Hindlimb muscle (tissue), 1 donor: ENCODE results near the gene PLD4. TPM values are rescaled to one million over a fixed set of nuclear protein-coding genes. Genes with fewer than 3 reads are reported as not detected.
"Not testable (repeated sequence)": the region's sequence is repeated elsewhere in the genome, so short reads cannot be mapped to it uniquely, and the experiment has no call there.

Experiments used
- DNase-seq: peaks from one replicate; pipeline ENCODE4 v3.0.0-alpha.2; 2013
- polyA plus RNA-seq: library from polyadenylated mRNA; unstranded; fragments of 120-200 nt; gene quantifications from one replicate; pipeline ENCODE4 v1.2.1, GENCODE V29; 2013; ENCODE audit not compliant: insufficient read length

PLD4 gene
- polyA plus RNA-seq, 1 donor: 8.4 TPM

DNA sequence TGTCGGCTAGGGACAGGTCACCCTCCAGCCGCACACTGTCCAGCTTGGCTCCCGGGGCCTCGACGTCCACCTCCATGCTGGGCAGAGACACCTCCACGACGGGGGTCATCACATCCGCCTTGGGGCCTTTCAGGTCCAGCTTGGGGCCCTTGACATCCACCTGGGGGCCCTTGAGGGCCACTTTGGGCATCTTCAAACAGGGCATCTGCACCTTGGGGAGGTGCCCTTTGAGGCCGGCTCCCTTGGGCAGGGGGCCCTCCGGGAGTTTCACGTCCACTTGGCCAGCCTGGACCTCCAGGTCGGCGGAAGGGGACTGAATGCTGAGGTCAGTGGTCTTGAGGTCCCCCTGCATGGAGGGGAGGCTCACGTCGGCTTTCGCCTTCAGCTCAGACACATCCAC, 17.9 kb downstream of the PLD4 start:
- no peak for DNase-seq

DNA sequence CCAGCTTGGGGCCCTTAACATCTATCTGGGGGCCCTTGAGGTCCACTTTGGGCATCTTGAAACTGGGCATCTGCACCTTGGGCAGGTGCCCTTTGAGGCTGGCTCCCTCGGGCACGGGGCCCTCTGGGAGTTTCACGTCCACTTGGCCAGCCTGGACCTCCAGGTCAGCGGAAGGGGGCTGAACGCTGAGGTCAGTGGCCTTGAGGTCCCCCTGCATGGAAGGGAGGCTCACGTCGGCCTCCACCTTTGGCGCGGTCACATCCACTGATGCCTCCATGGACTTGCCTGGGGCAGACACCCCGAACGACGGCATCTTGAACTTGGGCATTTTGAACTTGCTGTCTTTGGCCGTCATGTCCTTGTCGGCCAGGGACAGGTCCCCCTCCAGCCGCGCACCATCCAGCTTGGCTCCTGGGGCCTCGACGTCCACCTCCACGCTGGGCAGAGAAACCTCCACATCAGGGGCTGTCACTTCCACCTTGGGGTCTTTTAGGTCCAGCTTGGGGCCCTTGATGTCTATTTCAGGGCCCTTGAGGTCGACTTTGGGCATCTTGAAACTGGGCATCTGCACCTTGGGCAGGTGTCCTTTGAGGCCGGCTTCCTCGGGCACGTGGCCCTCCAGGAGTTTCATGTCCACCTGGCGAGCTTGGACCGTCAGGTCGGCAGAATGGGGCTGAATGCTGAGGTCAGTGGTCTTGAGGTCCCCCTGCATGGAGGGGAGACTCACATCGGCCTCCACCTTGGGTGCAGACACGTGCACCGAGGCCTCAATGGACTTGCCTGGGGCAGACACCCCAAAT, 18.7 kb downstream of the PLD4 start:
- not testable (repeated sequence) for DNase-seq

- DNase-seq: not testable (repeated sequence)
These were observed 19.3 kb downstream of the PLD4 start for GRCh38 chr14:104944016-104944308.

DNA sequence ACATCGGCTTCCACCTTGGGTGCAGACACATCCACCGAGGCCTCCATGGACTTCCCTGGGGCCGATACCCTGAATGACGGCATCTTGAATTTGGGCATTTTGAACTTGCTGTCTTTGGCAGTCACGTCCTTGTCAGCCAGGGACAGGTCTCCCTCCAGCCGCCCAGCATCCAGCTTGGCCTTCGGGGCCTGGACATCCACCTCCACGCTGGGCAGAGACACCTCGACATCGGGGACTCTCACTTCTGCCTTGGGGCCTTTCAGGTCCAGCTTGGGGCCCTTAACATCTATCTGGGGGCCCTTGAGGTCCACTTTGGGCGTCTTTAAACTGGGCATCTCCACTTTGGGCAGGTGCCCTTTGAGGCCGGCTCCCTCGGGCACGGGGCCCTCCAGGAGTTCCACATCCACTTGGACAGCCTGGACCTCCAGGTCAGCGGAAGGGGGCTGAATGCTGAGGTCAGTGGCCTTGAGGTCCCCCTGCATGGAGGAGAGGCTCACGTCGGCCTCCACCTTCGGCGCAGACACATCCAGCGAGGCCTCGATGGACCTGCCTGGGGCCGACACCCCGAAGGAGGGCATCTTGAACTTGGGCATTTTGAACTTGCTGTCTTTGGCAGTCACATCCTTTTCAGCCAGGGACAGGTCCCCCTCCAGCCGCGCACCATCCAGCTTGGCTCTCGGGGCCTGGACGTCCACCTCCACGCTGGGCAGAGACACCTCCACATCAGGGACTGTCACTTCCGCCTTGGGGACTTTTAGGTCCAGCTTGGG, 19.9 kb downstream of the PLD4 start:
- not testable (repeated sequence) for DNase-seq

DNA sequence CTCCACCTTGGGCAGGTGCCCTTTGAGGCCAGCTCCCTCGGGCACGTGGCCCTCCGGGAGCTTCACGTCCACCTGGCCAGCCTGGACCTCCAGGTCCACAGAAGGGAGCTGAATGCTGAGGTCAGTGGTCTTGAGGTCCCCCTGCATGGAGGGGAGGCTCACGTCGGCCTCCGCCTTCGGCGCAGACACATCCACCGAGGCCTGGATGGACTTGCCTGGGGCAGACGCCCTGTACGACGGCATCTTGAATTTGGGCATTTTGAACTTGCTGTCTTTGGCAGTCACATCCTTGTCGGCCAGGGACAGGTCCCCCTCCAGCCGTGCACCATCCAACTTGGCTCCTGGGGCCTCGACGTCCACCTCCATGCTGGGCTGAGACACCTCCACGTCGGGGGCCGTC, 20.6 kb downstream of the PLD4 start:
- not testable (repeated sequence) for DNase-seq

DNA sequence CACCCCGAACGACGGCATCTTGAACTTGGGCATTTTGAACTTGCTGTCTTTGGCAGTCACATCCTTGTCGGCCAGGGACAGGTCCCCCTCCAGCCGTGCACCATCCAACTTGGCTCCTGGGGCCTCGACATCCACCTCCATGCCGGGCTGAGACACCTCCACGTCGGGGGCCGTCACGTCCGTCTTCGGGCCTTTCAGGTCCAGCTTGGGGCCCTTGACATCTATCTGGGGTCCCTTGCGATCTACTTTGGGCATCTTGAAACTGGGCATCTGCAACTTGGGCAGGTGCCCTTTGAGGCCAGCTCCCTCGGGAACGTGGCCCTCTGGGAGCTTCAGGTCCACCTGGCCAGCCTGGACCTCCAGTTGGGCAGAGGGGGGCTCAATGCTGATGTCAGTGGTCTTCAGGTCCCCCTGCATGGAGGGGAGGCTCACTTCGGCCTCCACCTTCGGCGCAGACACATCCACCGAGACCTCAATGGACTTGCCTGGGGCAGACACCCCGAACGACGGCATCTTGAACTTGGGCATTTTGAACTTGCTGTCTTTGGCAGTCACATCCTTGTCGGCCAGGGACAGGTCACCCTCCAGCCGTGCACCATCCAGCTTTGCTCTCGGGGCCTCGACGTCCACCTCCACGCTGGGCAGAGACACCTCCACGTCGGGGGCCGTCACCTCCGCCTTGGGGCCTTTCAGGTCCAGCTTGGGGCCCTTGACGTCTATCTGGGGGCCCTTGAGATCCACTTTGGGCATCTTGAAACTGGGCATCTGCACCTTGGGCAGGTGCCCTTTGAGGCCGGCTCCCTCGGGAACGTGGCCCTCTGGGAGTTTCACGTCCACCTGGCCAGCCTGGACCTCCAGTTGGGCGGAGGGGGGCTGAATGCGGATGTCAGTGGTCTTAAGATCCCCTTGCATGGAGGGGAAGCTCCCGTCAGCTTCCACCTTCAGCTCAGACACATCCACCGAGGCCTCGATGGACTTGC, 21.6 kb downstream of the PLD4 start:
- not testable (repeated sequence) for DNase-seq

DNA sequence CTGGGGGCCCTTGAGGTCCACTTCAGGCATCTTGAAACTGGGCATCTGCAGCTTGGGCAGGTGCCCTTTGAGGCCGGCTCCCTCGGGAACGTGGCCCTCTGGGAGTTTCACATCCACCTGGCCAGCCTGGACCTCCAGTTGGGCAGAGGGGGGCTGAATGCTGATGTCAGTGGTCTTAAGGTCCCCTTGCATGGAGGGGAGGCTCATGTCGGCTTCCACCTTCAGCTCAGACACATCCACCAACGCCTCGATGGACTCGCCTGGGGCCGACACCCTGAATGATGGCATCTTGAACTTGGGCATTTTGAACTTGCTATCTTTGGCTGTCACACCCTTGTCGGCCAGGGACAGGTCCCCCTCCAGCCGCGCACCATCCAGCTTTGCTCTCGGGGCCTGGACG, 22.5 kb downstream of the PLD4 start:
- DNase-seq: not testable (repeated sequence)

DNA sequence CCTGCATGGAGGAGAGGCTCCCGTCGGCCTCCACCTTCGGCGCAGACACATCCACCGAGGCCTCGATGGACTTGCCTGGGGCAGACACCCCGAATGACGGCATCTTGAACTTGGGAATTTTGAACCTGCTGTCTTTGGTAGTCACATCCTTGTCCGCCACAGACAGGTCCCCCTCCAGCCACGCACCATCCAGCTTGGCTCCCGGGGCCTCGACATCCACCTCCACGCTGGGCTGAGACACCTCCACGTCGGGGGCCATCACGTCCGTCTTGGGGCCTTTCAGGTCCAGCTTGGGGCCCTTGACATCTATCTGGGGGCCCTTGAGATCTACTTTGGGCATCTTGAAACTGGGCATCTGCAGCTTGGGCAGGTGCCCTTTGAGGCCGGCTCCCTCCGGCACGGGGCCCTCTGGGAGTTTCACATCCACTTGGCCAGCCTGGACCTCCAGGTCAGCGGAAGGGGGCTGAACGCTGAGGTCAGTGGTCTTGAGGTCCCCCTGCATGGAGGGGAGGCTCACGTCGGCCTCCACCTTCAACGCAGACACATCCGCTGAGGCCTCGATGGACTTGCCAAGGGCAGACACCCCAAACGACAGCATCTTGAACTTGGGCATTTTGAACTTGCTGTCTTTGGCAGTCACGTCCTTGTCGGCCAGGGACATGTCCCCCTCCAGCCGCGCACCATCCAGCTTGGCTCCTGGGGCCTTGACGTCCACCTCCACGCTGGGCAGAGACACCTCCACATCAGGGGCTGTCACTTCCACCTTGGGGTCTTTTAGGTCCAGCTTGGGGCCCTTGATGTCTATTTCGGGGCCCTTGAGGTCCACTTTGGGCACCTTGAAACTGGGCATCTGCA, 23.4 kb downstream of the PLD4 start:
- not testable (repeated sequence) for DNase-seq

- no peak for DNase-seq
These were observed 24.0 kb downstream of the PLD4 start for GRCh38 chr14:104948736-104949031.

DNA sequence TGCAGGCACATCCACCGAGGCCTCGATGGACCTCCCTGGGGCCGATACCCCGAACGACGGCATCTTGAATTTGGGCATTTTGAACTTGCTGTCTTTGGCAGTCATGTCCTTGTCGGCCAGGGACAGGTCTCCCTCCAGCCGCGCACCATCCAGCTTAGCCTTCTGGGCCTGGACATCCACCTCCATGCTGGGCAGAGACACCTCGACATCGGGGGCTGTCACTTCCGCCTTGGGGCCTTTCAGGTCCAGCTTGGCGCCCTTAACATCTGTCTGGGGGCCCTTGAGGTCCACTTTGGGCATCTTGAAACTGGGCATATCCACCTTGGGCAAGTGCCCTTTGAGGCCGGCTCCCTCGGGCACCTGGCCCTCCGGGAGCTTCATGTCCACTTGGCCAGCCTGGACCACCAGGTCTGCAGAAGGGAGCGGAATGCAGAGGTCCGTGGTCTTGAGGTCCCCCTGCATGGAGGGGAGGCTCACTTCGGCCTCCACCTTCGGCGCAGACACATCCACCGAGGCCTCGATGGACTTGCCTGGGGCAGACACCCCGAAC, 24.8 kb downstream of the PLD4 start:
- not testable (repeated sequence) for DNase-seq

DNA sequence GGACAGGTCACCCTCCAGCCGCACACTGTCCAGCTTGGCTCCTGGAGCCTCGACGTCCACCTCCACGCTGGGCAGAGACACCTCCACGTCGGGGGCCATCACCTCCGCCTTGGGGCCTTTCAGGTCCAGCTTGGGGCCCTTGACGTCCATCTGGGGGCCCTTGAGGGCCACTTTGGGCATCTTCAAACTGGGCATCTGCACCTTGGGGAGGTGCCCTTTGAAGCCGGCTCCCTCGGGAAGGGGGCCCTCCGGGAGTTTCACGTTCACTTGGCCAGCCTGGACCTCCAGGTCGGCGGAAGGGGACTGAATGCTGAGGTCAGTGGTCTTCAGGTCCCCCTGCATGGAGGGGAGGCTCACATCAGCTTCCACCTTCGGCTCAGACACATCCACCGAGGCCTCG, 25.3 kb downstream of the PLD4 start:
- no peak for DNase-seq

- not testable (repeated sequence) for DNase-seq
These were observed 26.0 kb downstream of the PLD4 start for GRCh38 chr14:104950701-104951100.

- not testable (repeated sequence) for DNase-seq
These were observed 27.4 kb downstream of the PLD4 start for GRCh38 chr14:104951863-104952657.

DNA sequence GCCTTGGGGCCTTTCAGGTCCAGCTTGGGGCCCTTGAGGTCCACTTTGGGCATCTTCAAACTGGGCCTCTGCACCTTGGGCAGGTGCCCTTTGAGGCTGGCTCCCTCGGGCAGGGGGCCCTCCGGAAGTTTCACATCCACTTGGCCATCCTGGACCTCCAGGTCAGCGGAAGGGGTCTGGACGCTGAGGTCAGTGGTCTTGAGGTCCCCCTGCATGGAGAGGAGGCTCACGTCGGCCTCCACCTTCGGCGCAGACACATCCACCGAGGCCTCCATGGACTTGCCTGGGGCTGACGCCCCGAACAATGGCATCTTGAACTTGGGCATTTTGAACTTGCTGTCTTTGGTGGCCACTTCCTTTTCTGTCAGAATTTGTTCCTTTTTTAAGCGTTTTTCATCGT, 28.4 kb downstream of the PLD4 start:
- no peak for DNase-seq

DNA sequence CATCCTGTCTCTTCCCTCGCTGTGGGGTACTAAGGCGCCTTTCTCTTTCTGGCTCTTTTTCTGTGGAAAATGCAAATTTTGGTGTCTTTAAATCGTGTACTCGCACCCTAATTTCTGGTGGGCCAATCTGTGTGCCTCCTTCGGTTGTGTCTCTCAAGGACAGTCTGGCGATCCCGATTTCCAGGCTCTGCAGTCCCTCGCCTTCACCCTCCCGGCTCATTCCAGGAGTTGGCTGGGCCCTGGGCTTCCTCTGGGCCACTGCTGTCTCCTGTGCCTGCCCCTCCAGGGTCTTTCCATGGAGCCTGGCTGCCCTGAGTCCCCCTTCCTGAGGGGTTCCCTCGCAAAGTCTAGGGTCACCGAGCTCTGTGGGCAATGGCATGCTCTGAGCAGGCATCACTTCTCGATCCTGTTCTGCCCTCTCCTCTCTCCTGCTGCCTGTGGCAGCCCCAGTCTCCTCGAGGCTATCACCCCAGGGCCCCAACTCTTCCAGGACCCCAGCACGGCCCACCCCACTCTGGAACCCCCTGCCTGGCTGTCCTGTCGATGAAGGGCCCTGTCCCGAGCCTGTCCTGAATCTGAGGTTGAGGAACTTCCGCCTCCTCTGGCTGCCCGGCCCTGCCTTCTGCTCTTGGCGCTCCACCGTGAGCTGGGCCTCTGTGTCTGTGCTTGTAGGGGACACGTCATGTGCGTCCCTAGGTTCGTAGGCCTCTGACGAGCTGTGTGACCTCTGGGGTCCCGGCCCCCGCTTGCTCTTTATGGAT, 29.4 kb downstream of the PLD4 start:
- DNase-seq: no peak

GRCh38 chr14:104954746-104955395, 30.2 kb downstream of the PLD4 start:
- no peak for DNase-seq

DNA sequence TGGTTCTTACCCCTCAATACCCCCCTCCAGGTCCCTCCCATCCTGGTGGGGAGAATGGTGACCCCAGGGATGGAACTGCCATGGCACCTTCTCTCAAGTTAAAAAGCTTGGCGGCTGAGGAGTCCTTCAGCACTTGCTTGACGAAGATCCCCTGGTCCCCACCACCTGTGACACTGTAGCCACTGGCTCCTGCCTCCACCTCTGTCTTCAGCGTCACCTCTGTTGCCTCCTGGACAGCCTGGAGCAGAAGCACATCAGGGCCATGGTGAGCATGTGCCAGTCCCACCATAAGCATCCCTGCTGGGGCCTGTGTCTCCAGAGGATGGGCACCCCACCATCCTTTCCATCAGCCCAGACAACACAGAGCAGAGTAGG, 30.7 kb downstream of the PLD4 start:
- DNase-seq: no peak

- no peak for DNase-seq
These were observed 31.7 kb downstream of the PLD4 start for GRCh38 chr14:104956290-104956890.
